Liver (tissue), 3 donors: ENCODE measurements around the gene RHOG.

Experiments used
- CTCF ChIP-seq: fragments of 150-350 bp; IDR thresholded peaks from 2 replicates; pipeline ENCODE4 v1.5.1; 2017; ENCODE audit warnings: improper control_type of control experiment, low read depth, low read length; ENCODE audit not compliant: missing input control
- EGR1 ChIP-seq, 2 donors: IDR thresholded peaks; 2 replicates each; pipeline ENCODE4 v1.6.1; 2016 to 2018; ENCODE audit warnings: antibody characterized with exemption in 2 of 2, low read depth in 2 of 2
- FOXA1 ChIP-seq: IDR thresholded peaks from 2 replicates; pipeline ENCODE4 v1.6.1; 2016; ENCODE audit warnings: antibody characterized with exemption
- GABPA ChIP-seq, 2 donors: IDR thresholded peaks in 1 of 2; conservative IDR thresholded peaks in 1 of 2; 2 replicates each; pipeline ENCODE4 v1.6.1; 2016; ENCODE audit warnings: antibody characterized with exemption in 2 of 2, mild to moderate bottlenecking in 1 of 2, moderate library complexity in 1 of 2
- HNF4G ChIP-seq: IDR thresholded peaks from 2 replicates; pipeline ENCODE4 v1.6.1; 2016; ENCODE audit warnings: antibody characterized with exemption
- JUND ChIP-seq, 2 donors: IDR thresholded peaks; 2 replicates each; pipeline ENCODE4 v1.6.1; 2016; ENCODE audit warnings: antibody characterized with exemption in 2 of 2
- RAD21 ChIP-seq, 2 donors: IDR thresholded peaks; 2 replicates each; pipeline ENCODE4 v1.6.1; 2016; ENCODE audit warnings: antibody characterized with exemption in 2 of 2, mild to moderate bottlenecking in 2 of 2
- REST ChIP-seq: IDR thresholded peaks from 2 replicates; pipeline ENCODE4 v1.6.1; 2016; ENCODE audit warnings: antibody characterized with exemption, mild to moderate bottlenecking
- SP1 ChIP-seq: IDR thresholded peaks from 2 replicates; pipeline ENCODE4 v1.6.1; 2018; ENCODE audit warnings: antibody characterized with exemption, mild to moderate bottlenecking
- TAF1 ChIP-seq: conservative IDR thresholded peaks from 2 replicates; pipeline ENCODE4 v1.6.1; 2016; ENCODE audit warnings: antibody characterized with exemption, mild to moderate bottlenecking
- TF ChIP-seq, protein P1 (sequence below): IDR thresholded peaks from 2 replicates; pipeline ENCODE4 v1.6.1; 2016; ENCODE audit warnings: antibody characterized with exemption
- donor health status: healthy.
- donor health status: healthy.

DNA sequence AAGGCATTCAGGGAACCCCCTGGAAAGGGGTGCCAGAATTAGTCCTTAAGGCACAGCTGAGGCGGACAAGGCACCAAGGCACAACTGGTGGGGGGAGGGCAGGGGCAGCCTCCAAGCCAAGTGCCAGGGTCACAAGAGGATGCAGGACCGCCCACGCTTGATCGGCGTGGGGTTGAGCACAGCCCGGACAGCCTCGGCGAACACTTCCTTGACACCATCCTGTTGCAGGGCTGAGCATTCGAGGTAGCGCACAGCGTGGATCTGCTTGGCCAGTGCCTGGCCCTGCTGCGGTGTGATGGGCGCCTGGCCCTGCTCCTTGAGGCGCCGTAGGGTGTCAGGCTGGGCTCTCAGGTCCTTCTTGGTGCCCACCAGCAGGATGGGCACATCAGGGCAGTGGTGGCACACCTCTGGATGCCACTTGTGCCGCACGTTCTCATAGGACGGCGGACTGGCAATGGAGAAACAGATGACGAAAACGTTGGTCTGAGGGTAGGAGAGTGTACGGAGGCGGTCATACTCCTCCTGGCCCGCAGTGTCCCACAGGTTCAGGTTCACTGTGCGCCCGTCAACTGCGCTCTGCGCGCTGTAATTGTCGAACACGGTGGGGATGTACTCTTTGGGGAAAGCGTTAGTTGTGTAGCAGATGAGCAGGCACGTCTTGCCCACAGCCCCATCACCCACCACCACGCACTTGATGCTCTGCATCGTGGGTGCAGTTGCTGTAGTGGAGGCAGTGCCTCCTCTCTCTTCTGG is 13.1 kb downstream of the RHOG start:
- no peak for TF ChIP-seq CTCF
- TF ChIP-seq REST, result no peak
- TF ChIP-seq, protein P1, sequence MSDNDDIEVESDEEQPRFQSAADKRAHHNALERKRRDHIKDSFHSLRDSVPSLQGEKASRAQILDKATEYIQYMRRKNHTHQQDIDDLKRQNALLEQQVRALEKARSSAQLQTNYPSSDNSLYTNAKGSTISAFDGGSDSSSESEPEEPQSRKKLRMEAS, result no peak
- no peak for TF ChIP-seq JUND (IDR thresholded peaks at IDR 0.05)
- no peak for TF ChIP-seq GABPA (IDR thresholded peaks at IDR 0.05 in 1 of 2, conservative IDR thresholded peaks at IDR 0.05 in 1 of 2)
- no peak for TF ChIP-seq EGR1 (IDR thresholded peaks at IDR 0.05; ENCODE audit: low read depth in 2 of 2)
- TF ChIP-seq TAF1, result no peak
- TF ChIP-seq SP1, result no peak
- TF ChIP-seq FOXA1, result no peak
- TF ChIP-seq HNF4G, result no peak
- no peak for TF ChIP-seq RAD21 (IDR thresholded peaks at IDR 0.05)
